ENCODE results near the gene CACNB4. TPM values are rescaled to one million over a fixed set of nuclear protein-coding genes. Genes with fewer than 3 reads are reported as not detected.
"Not testable (repeated sequence)": the region's sequence is repeated elsewhere in the genome, so short reads cannot be mapped to it uniquely, and the experiment has no call there.

Gene CACNB4
- total and polyA plus RNA-seq, 7 donors, result 0.23 to 4.4 (median 1.1) TPM

DNA sequence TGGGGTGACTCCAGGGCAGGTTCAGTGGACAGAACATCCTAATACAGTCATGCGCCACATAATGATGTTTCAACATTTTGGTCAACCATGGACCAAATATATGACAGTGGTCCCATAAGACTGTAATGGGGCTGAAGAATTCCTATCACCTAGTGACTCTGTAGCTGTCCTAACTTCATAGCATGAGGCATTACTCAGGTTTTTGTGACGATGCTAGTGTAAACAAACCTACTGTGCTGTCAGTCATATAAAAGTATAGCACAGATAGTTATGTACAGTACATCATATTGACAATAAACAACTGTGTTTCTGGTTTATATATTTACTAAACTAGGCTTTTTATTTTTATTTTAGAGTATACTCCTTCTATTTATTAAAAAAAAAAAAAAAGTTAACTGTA lies 87.1 kb downstream of the CACNB4 start:
- no peak for DNase-seq
- intact Hi-C loops (cut with DNase I), result no loop called here

DNA sequence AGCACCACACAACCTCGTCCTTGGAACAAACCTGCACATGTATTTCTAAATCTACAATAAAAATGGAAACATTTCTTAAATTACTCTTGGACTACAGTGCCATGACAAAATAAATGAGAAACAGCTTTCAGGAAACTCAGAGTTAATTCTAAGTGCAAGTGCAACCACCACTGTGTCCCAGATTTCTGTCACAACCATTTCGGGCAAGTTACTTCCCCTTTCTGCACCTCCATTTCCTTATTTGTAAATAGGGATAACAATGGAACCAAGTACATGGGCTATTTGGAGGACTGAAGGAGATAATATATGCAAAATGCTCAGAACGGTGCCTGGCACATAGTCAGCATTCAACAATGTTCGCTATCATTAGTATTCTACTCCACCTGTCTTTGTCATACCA lies 93.2 kb downstream of the CACNB4 start:
- no peak for DNase-seq
- no peak for TF ChIP-seq POLR2A (IDR thresholded peaks at IDR 0.05)
- TF ChIP-seq, protein P1, sequence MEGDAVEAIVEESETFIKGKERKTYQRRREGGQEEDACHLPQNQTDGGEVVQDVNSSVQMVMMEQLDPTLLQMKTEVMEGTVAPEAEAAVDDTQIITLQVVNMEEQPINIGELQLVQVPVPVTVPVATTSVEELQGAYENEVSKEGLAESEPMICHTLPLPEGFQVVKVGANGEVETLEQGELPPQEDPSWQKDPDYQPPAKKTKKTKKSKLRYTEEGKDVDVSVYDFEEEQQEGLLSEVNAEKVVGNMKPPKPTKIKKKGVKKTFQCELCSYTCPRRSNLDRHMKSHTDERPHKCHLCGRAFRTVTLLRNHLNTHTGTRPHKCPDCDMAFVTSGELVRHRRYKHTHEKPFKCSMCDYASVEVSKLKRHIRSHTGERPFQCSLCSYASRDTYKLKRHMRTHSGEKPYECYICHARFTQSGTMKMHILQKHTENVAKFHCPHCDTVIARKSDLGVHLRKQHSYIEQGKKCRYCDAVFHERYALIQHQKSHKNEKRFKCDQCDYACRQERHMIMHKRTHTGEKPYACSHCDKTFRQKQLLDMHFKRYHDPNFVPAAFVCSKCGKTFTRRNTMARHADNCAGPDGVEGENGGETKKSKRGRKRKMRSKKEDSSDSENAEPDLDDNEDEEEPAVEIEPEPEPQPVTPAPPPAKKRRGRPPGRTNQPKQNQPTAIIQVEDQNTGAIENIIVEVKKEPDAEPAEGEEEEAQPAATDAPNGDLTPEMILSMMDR (IDR thresholded peaks at IDR 0.05), result no peak
- Histone ChIP-seq H3K9me3 (no peaks in the 10 kb centered on the region), H3K27me3 (no peaks in the 10 kb centered on the region), H3K4me3 (no peak overlapping the region), H3K36me3 (no peaks in the 10 kb centered on the region), H3K27ac (no peak overlapping the region), H3K4me1 (peaks cover 0 to 18% (median 12%) of the 10 kb centered on the region in 4 donors)
- intact Hi-C loops (cut with DNase I), result no loop called here
- 62 to 77% methylated on average over 4 of the region's 4 CpGs for WGBS, 2 donors

More for the DNA sequence above, 87.1 kb downstream of the CACNB4 start:
- no peaks in the 10 kb centered on the region for H3K9me3 ChIP-seq
- WGBS, 2 donors, result 61 to 82% methylated on average over 2 of the region's 2 CpGs
- H3K4me3 ChIP-seq, result no peak overlapping the region
- no peaks in the 10 kb centered on the region for H3K4me1 ChIP-seq
- no peaks in the 10 kb centered on the region for H3K36me3 ChIP-seq
- peaks cover 0 to 3% (median 0%) of the 10 kb centered on the region in 3 donors for H3K27me3 ChIP-seq
- no peak overlapping the region for H3K27ac ChIP-seq
- no peak for TF ChIP-seq POLR2AphosphoS5 (IDR thresholded peaks at IDR 0.05)

DNA sequence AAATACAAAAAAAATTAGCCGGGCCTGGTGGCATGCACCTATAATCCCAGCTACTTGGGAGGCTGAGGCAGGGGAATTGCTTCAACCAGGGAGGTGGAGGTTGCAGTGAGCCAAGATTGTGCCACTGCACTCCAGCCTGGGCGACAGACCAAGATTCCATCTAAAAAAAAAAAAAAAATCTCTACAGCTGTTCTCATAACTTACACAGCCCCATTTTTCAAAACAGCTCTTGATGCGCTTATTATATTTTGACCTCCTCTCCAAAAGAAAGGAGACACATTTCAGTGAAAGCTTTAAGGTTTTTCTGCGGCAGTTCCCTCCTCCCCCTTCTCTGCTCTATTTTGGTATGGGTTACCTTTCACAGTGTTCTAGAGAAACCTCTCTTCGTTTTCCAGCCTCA lies 95.6 kb downstream of the CACNB4 start:
- H3K4me3 ChIP-seq; intact Hi-C loops (cut with DNase I); H3K9me3 ChIP-seq; H3K36me3 ChIP-seq; DNase-seq; H3K27me3 ChIP-seq: not testable (repeated sequence)
- WGBS, 2 donors, result 84 to 88% methylated on average over 5 of the region's 5 CpGs
- Histone ChIP-seq H3K27ac (peak overlapping the region in 1 of 4 donors; percentile 54), H3K4me1 (peaks cover 0 to 18% (median 12%) of the 10 kb centered on the region in 4 donors)

DNA sequence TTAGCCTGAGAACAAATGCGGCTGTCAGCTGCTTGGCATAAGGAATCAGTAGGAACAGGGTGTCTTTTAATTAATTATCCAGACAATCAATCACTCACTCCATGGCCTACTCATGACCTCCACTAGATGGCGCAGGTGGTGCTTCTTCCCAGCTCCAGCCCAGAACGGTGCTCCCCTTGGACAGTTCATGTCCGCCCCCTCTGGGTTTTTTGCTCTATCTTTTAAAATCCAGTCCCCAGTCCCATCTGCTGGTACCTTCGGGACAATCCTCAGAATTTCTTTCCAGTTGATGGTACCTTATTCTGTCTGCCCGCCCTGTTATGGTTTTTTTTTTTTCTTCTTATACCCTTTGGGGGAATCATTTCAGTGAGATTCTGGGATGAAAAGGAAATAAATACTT lies 99.8 kb downstream of the CACNB4 start:
- intact Hi-C loops (cut with DNase I), result no loop called here
- Histone ChIP-seq H3K36me3 (no peaks in the 10 kb centered on the region), H3K4me1 (peaks cover 0 to 12% (median 10%) of the 10 kb centered on the region in 4 donors), H3K27ac (no peak overlapping the region), H3K4me3 (no peak overlapping the region), H3K9me3 (no peaks in the 10 kb centered on the region), H3K27me3 (no peaks in the 10 kb centered on the region)
- 30 to 46% methylated on average over 6 of the region's 6 CpGs for WGBS, 2 donors
- TF ChIP-seq, protein P1 (IDR thresholded peaks at IDR 0.05), result peak in 1 of 4 experiments; percentile 58
- no peak for TF ChIP-seq POLR2A (IDR thresholded peaks at IDR 0.05)
- DNase-seq, result no peak

DNA sequence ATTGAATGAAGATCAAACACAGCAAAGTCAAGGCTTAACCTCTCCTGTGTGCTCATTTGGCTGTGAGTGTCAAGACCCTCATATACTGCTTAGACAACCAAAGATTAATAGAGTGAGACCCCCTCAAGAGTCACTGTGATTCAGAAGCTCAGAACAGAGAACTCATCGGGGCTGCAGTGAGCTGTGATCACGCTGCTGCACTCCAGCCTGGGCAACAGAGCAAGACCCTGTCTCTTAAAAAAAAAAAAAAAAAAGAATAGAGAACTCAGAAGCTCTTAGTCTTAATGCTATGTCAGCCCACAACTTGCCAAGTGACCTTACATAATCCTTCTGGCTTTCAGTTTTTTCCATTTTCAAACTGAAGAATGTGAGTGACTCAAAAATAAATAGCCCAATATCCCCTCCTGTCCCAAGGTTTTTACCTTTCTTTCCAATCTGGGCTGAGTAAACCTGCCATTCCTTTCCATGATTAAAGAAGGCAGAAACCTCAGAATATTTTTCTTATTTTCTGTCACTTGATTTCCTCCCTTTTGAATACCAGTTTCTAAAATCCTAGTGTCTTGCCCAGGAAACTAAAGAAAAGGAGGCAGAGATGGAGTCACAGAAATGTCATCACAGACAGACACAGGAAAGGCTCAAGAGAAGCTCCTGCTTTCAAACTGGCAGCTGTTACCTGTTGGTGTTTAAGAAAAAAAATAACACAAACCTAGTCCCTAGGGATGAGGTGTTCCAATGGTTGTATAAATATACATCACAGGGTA lies 102.4 kb downstream of the CACNB4 start:
- Histone ChIP-seq H3K27ac (no peak overlapping the region), H3K36me3 (no peaks in the 10 kb centered on the region), H3K27me3 (no peaks in the 10 kb centered on the region), H3K9me3 (no peaks in the 10 kb centered on the region), H3K4me3 (no peak overlapping the region), H3K4me1 (no peaks in the 10 kb centered on the region)
- no peak for DNase-seq
- TF ChIP-seq POLR2AphosphoS5 (IDR thresholded peaks at IDR 0.05), result no peak
- no peak for TF ChIP-seq POLR2A (IDR thresholded peaks at IDR 0.05)
- no peak for TF ChIP-seq EP300 (IDR thresholded peaks at IDR 0.05)
- TF ChIP-seq, protein P1 (IDR thresholded peaks at IDR 0.05), result no peak
- intact Hi-C loops (cut with DNase I), result no loop called here
- WGBS, 2 donors, result 91% methylated on average over 2 of the region's 2 CpGs

DNA sequence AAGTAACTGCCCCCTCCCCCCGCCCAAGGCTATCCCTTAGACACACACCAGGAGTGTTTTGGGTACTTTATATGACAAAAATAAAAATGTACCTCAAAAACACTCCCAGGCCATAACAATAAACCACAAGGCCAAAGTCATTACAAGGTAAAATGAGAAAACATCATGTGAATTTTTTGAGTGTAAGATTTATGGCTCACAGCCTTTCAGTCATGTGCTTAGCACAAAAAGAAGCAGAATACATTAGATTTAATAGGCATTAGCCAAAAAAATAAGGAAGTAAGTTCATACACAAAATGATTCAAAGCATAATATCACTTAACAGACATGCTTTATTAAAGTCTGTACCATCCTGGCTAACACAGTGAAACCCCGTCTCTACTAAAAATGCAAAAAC lies 103.7 kb downstream of the CACNB4 start:
- no peak for TF ChIP-seq EP300 (IDR thresholded peaks at IDR 0.05)
- TF ChIP-seq POLR2A (IDR thresholded peaks at IDR 0.05), result no peak
- TF ChIP-seq, protein P1 (IDR thresholded peaks at IDR 0.05), result no peak
- no peak for TF ChIP-seq POLR2AphosphoS5 (IDR thresholded peaks at IDR 0.05)
- no peak for DNase-seq
- no peaks in the 10 kb centered on the region for H3K9me3 ChIP-seq
- WGBS, 2 donors, result 60 to 75% methylated on average over 2 of the region's 2 CpGs
- H3K4me3 ChIP-seq, result no peak overlapping the region
- no peak overlapping the region for H3K27ac ChIP-seq
- H3K4me1 ChIP-seq, result no peaks in the 10 kb centered on the region
- no peaks in the 10 kb centered on the region for H3K36me3 ChIP-seq
- intact Hi-C loops (cut with DNase I), result no loop called here
- H3K27me3 ChIP-seq, result no peaks in the 10 kb centered on the region

DNA sequence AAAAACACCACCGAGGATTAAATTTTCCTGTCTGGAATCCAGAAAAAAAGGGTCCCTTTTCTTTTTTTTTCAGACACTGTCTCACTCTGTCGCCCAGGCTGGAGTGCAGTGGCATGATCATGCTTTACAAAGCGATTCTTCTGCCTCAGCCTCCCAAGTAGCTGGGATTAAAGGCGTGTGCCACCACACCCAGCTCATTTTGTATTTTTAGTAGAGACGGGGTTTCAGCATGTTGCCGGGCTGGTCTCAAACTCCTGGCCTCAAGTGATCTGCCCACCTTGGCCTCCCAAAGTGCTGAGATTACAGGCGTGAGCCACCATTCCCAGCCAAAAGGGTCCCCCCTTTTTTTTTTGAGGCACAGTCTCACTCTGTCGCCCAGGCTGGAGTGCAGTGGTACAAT lies 104.7 kb downstream of the CACNB4 start:
- DNase-seq; intact Hi-C loops (cut with DNase I): not testable (repeated sequence)

More for the DNA sequence above, 104.7 kb downstream of the CACNB4 start:
- H3K36me3 ChIP-seq, H3K27me3 ChIP-seq, H3K27ac ChIP-seq, H3K9me3 ChIP-seq, H3K4me1 ChIP-seq, H3K4me3 ChIP-seq: not testable (repeated sequence)
- 94% methylated on average over 8 of the region's 8 CpGs for WGBS, 2 donors

Data from sigmoid colon (tissue), 7 donors.